ENCODE measurements around the gene AHRR.

The AHRR gene

GRCh38 chr5:431001-431710, 109.6 kb downstream of the AHRR start:
- DNase-seq, result peak; percentile 47

DNA sequence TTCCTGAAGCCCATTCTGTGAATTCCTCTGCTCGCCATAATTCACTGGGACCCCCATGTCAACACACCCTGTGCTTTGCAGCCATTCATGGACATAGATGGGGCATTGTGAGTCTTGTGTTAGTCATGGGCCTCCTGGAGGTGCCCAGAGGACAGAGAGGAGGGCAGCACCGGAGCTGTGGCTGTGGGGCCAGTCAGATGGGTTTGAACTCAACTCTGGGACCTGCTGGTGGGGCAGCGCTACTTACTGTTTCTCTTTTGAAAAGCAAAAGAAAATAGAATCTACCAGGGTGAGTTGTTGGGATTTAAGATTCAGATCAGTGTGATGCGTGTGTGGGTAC, 110.2 kb downstream of the AHRR start:
- DNase-seq, result no peak

DNA sequence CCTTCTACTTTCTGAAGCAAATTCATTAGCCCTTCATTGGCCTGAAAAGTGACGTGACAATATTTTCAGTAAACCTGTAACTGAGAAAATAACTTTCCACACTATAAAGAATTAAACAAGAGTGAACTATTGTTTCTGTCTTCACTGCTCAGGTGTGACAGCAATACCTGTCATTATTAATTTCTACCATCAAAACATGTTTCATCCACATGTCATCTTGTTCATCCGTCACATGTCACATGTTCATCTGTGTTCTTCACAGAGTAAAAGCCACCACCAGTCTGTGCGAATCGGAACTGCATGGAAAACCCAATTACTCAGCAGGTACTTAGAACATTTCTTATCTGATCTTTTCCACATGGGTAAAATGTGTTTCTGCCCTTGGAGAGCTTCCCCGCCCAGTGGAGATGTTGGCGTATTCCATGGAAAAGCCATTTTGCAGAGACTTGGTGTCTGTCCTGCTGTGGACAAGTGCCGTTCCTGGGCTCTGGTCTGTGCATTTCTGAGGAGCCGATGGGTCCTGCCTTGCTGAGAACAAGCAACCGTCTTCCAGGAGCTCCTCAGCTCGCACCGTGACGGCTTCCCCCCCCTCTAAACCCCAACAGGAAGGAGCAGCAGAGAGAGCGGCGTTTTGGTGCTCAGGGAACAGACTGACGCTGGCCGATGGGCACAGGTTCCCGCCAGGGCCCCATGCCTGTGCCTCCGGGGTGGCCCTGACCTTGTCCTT, 110.8 kb downstream of the AHRR start:
- no peak for DNase-seq

DNA sequence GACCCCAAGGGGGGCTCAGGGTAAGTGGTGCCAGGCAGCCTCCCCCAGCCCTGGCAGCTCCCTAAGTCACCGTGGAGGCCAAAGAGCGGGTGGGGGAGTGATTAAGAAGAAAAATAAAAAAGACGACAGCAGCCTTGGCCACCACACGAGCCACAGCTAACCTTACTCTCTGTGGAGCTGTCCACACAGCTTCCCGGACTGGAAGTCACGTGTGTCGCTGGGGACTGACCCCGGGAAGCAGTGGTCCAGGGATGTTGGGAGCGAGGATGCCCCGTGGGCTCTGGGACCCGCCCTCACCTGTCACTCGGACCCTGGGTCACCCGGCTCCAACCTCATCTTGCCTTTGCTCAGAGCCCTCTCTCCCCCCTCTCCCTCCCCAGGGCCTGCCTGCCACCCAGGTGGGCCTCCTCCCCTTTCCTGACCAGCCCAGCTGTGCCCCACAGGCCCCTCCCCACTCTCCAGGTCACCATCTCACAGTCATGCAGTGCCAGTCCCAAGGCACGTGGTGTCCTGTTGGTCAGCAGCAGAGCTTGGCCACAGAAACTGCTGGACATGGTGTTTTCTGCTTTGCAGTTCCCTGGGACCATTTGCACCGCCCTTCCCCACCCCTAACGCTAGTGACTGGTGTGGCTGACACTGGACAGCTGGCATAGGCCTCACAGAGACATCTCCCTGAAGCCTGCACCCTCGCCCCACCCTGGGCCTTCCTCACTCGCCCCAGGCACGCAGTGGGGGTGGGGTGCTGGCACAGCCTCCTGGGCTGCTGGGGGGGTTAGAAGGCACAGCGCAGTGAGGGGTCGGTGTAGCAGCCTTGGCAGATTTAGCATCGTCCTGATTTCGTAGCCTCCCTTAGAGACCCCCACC, 111.6 kb downstream of the AHRR start:
- DNase-seq, result no peak

GRCh38 chr5:433836-434235, 112.3 kb downstream of the AHRR start:
- no peak for DNase-seq

DNA sequence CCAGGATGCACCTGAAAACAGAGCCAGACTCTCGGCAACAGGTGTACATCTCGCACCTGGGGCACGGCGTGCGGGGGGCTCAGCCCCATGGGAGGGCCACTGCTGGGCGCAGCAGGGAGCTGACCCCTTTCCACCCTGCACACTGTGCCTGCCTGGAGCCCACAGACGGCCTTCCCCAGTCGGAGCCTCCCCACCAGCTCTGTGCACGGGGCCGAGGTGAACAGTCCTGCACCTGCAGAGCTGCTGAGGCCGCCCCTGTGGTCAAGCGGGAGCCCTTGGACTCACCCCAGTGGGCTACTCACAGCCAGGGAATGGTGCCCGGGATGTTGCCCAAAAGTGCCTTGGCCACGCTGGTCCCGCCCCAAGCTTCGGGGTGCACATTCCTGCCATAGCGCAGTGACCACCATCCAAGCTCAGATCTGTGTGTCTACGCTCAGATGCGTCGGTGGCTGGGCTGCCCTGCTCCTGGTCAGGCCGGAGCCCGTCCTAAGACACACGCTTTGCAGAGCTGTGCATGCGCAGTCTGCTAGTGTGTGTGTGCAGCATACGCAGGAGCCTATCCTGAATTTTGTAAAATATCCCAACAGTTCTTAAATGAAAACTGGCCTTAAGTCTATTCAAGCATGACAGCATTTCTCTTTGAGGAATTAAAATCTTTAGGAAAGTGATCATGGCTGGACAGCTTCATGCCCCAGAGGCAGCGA, 113.1 kb downstream of the AHRR start:
- DNase-seq, result no peak

GRCh38 chr5:435156-435790, 113.8 kb downstream of the AHRR start:
- DNase-seq, result no peak

- DNase-seq, result peak; percentile 8
Observed at GRCh38 chr5:435961-436640, 114.6 kb downstream of the AHRR start.

DNA sequence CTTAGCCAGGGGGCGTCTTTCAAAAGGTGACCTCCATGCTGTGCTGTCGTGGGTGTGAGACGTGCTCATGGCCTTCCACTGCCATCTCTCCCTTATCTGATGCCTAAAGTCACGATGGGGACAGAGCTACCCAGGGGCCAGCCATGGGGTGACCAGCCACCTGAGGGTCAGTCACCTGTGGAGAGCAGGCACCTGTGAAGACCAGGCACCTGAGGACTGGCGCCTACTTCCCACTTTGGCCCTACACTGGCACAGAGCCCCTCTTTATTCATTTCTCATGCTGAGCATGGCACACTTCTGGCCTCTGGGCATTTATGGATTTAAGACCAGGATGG, 115.1 kb downstream of the AHRR start:
- DNase-seq, result no peak

DNA sequence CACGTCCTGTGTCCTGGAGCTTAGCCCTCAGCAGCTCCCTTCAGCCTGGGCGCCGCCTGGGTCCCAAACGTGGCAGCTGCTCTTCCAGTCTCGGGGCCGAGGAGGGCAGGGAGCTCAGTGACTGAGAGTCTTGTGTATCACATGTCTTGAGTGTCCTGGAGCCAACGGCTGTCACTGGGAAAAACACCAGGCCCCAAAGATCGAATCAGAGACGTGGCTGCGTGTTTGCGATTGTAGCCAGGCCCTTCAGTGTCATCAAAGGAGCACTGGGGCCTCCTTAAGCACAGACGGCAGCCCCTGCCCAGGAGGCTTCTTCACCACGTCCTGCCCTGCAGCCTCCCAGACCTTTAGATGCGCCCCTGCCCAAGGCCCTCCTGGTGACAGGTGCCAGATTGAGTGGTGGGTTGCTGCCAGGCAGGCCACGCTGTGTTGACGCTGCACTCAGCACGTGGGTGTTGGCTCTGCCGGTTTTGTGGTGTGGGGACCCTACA, 115.8 kb downstream of the AHRR start:
- no peak for DNase-seq

DNA sequence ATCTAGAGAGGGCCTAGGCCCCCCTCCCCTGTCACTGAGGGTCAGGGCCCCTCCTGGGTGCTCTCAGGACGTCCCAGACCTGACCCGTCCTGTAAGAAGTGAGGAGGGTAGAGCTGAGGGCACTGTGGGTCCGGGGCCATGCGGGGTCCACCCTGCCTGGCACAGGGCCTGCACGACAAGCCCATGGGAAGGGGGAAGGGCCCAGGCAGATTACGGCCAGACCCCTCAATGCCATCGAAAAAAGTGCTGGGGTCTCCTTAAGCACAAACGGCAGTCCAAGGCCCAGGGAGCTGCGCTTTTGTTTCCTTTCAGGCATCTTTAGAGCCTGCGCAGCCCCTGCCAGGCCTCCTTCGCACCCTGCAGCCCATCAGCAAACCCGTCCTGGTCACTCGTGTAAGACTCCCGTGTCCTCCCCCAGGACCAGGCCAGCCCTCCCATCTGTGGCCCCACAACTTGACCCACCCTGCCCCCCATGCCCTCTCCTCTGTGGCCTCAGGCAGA, 117.0 kb downstream of the AHRR start:
- DNase-seq, result no peak

GRCh38 chr5:439181-439580, 117.7 kb downstream of the AHRR start:
- DNase-seq, result no peak

DNA sequence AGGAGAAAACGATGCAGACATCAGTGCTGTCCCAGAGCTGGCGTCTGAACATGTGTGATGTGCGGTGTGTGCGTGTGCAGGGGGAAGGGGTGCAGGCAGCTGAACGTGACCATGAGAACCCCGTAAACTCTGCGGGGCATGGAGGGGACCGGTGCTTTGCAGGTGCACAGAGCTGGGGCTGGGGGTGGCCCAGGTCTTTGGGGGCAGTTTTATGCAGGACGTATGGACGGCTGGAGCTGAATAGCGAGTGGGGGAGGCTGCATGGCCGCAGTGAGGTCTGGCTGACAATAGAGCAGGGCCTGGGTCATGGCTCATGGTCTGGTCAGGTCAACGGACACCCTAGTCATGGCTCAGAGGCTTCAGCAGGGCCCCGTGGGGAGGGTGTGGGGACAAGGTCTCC, 118.1 kb downstream of the AHRR start:
- DNase-seq, result no peak

- DNase-seq, result no peak
Observed at GRCh38 chr5:440401-441201, 119.1 kb downstream of the AHRR start.

DNA sequence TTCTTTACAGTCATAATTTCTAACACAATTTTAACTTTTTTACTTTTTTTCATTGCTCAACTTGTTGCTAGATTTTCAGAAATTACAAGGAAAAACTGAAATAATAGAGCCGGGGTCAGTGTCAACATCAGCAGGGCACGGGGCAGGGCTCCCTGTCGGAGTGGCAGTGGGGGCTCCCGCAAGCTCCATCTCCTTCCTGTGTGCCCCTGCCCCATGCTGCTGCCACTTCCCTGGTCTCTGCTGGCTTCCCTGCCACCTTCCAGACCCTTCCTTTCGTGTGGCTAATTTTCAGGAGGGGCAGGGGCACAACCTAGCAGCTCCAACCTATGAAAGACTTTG, 120.5 kb downstream of the AHRR start:
- DNase-seq, result no peak

DNA sequence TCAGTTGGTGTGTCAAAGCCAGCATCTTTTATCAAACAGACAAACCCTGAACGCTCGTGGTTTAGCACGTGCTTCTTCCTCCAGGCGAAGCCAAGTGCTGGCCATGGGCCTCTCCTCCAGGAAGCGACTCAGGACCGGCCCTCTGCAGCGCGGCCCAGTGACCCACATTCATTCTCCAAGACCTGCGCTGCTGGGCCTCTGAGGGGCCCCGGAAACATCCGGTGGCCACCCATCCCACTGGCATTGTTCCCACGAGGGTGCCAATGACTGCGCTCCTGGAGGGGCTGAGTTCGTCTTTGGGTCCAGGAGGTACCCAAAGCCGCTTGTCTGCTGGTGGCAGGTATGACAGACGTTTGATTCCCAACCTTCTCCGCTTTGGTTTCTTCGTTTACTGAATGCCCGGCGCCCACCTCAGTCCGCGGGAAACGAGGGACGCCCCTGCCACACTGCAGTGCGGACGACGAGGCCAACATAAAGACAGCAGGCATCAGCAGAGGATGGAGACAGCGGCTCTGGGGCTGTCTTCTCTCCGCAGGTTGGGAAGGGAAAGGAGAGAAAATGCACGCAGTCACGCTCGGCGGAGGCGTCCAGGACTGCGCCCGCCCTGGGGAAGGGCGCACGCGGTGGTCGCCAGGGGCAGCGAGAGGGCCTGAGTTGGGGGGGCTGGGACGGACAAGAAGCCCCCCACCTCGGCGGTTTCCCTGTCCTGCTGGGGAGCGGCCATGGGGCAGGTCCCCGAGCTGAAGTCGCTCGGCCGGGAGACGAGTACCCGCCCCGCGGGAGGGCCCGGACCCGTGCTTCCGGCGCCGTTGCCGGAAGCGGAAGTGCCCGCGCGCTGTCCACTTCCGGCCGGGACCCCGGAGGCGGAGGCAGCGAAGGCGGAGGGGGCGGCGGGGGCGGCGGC, 121.1 kb downstream of the AHRR start, which contains the start of gene EXOC3:
TSS of gene EXOC3 (plus strand) at position 842 of the 904 bp plus-strand sequence. CDS start 3,030 bp downstream, outside the sequence.
- peak; percentile 42 for DNase-seq

- no peak for DNase-seq
Observed at GRCh38 chr5:443239-444151, 122.0 kb downstream of the AHRR start.

DNA sequence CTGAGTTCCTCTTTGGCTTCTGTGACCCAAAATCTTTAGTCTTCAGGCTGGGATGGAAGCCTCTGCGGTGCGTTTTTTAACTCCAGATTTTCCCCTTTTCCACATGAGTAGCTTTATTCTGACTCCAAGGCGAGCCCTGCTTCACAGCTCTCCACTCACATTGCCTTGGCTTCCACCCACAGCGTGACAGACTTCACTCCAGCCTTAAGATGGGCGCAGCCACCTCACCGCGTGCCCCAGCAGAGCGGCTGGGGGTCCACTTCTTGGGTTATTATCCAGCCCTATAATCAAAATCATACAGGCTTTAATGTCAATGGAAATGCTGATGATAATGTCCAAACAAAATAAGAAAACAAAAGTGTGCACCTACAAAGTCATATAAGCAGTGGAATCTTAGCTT, 122.7 kb downstream of the AHRR start:
- DNase-seq, result no peak

GRCh38 chr5:445591-445990, 124.1 kb downstream of the AHRR start:
- no peak for DNase-seq

All from DMS153 (cell line).